ENCODE data around the gene PCDHB9. TPM values are rescaled to one million over a fixed set of nuclear protein-coding genes. Genes with fewer than 3 reads are reported as not detected.
"Not testable (repeated sequence)": the region's sequence is repeated elsewhere in the genome, so short reads cannot be mapped to it uniquely, and the experiment has no call there.

The PCDHB9 gene
- total RNA-seq, 1 donor from 2014 or later = 1.2 TPM

GRCh38 chr5:141192110-141192725 lies 5.3 kb downstream of the PCDHB9 start, which contains the start of gene PCDHB10:
Gene PCDHB10, plus strand, starts transcription at chr5:141192353. Its CDS starts 200 bp downstream, at chr5:141192553.
- no peak for DNase-seq
- peak; percentile 49 for TF ChIP-seq CTCF (IDR thresholded peaks at IDR 0.05; ENCODE audit: borderline replicate concordance)
- Histone ChIP-seq H3K4me3 (no peak within 1 kb of the TSS), H3K27ac (replicated peaks) (no peak within 1 kb of the TSS), H3K27me3 (ENCODE audit: low read depth) (peaks cover 48% of the 10 kb centered on the region), H3K36me3 (peaks cover 12% of the 10 kb centered on the region), H3K9me3 (replicated peaks) (peaks cover 90% of the 10 kb centered on the region), H3K4me1 (no peaks in the 10 kb centered on the region)
- intact Hi-C loops (cut with micrococcal nuclease) = no loop called here

GRCh38 chr5:141194332-141194731 lies 7.4 kb downstream of the PCDHB9 start:
- H3K4me3 ChIP-seq; intact Hi-C loops (cut with micrococcal nuclease); DNase-seq; H3K27ac ChIP-seq (replicated peaks); H3K4me1 ChIP-seq: not testable (repeated sequence)
- H3K36me3 ChIP-seq = peaks cover 16% of the 10 kb centered on the region
- H3K27me3 ChIP-seq (ENCODE audit: low read depth) = peaks cover 33% of the 10 kb centered on the region
- peaks cover 93% of the 10 kb centered on the region for H3K9me3 ChIP-seq (replicated peaks)

- no peak for TF ChIP-seq CTCF (IDR thresholded peaks at IDR 0.05; ENCODE audit: borderline replicate concordance)
- intact Hi-C loops (cut with micrococcal nuclease) = no loop called here
Measured at GRCh38 chr5:141196363-141196762, 9.4 kb downstream of the PCDHB9 start.

GRCh38 chr5:141199359-141200235 lies 12.6 kb downstream of the PCDHB9 start, which contains the start of gene PCDHB11:
Gene PCDHB11, plus strand, starts transcription at chr5:141199627. Its CDS starts 148 bp downstream, at chr5:141199775.
- H3K9me3 ChIP-seq (replicated peaks) = peaks cover 97% of the 10 kb centered on the region
- peak within 1 kb of the TSS; percentile 35 for H3K4me3 ChIP-seq
- no peaks in the 10 kb centered on the region for H3K4me1 ChIP-seq
- H3K27me3 ChIP-seq (ENCODE audit: low read depth) = peaks cover 41% of the 10 kb centered on the region
- intact Hi-C loops (cut with micrococcal nuclease) = no loop called here
- peak; percentile 23 for TF ChIP-seq CTCF (IDR thresholded peaks at IDR 0.05; ENCODE audit: borderline replicate concordance)
- no peak within 1 kb of the TSS for H3K27ac ChIP-seq (replicated peaks)
- no peak for DNase-seq
- H3K36me3 ChIP-seq = peaks cover 20% of the 10 kb centered on the region

More at GRCh38 chr5:141196363-141196762, 9.4 kb downstream of the PCDHB9 start:
- Histone ChIP-seq H3K27me3 (ENCODE audit: low read depth) (peaks cover 23% of the 10 kb centered on the region), H3K4me1 (no peaks in the 10 kb centered on the region), H3K27ac (replicated peaks) (no peak overlapping the region), H3K9me3 (replicated peaks) (peaks cover 91% of the 10 kb centered on the region), H3K36me3 (peaks cover 16% of the 10 kb centered on the region), H3K4me3 (no peak overlapping the region)
- no peak for DNase-seq

- intact Hi-C loops (cut with micrococcal nuclease); H3K4me3 ChIP-seq; DNase-seq; H3K4me1 ChIP-seq; H3K27ac ChIP-seq (replicated peaks): not testable (repeated sequence)
- peaks cover 95% of the 10 kb centered on the region for H3K9me3 ChIP-seq (replicated peaks)
- peaks cover 39% of the 10 kb centered on the region for H3K27me3 ChIP-seq (ENCODE audit: low read depth)
- H3K36me3 ChIP-seq = peaks cover 19% of the 10 kb centered on the region
Measured at GRCh38 chr5:141201126-141201525, 14.2 kb downstream of the PCDHB9 start.

- Histone ChIP-seq H3K9me3 (replicated peaks) (peaks cover 95% of the 10 kb centered on the region), H3K36me3 (peaks cover 13% of the 10 kb centered on the region), H3K27me3 (ENCODE audit: low read depth) (peaks cover 39% of the 10 kb centered on the region)
- intact Hi-C loops (cut with micrococcal nuclease); H3K4me3 ChIP-seq; DNase-seq; H3K27ac ChIP-seq (replicated peaks); H3K4me1 ChIP-seq: not testable (repeated sequence)
Measured at GRCh38 chr5:141201646-141202045, 14.7 kb downstream of the PCDHB9 start.
